HEK293 (cell line): ENCODE results near the gene GLT6D1.

Source experiments
- CTCF ChIA-PET: fragments of 350-600 bp; formaldehyde crosslinking; extraction: SDS; loops from one replicate; lab custom pipeline; 2021; ENCODE audit warnings: antibody characterized with exemption; lab: Yijun Ruan, JAX
- POLR2A ChIA-PET: fragments of 300-600 bp; formaldehyde crosslinking; extraction: SDS; loops from one replicate; lab custom pipeline; 2020; ENCODE audit warnings: antibody characterized with exemption, inconsistent platforms; lab: Yijun Ruan, JAX
- H3K27ac ChIP-seq: fragments of 200-500 bp; sonication (Bioruptor generic); 2 replicates; pipeline ENCODE4 v1.5.1; 2014; ENCODE audit warnings: low read depth, low read length, control low read depth, inconsistent platforms; ENCODE audit errors: extremely low read depth
- H3K36me3 ChIP-seq, 2 experiments: fragments of 200-500 bp in 1 of 2; sonication (Bioruptor generic) in 1 of 2; 1 replicate in 1 of 2; 2 replicates in 1 of 2; pipeline ENCODE4 v1.5.1; 2014 to 2017; ENCODE audit warnings: inconsistent platforms in 2 of 2, low read length in 2 of 2; ENCODE audit not compliant: control insufficient read depth in 2 of 2, insufficient read depth in 1 of 2
- H3K4me1 ChIP-seq: fragments of 200-500 bp; sonication (Bioruptor generic); 2 replicates; pipeline ENCODE4 v1.5.1; 2014; ENCODE audit warnings: mild to moderate bottlenecking, low read length, inconsistent platforms; ENCODE audit not compliant: control insufficient read depth, insufficient read depth
- H3K4me3 ChIP-seq: 2 replicates; pipeline ENCODE4 v1.5.1; 2011; ENCODE audit warnings: low read depth, mild to moderate bottlenecking, control low read depth, low read length, moderate library complexity
- H3K9me3 ChIP-seq: fragments of 200-500 bp; sonication (Bioruptor generic); 2 replicates; pipeline ENCODE4 v1.5.1; 2014; ENCODE audit warnings: low read depth, low read length, inconsistent platforms; ENCODE audit not compliant: control insufficient read depth, insufficient read depth
- BCL11B ChIP-seq: fragments of 450-650 bp; formaldehyde crosslinking; IDR thresholded peaks from 2 replicates; pipeline ENCODE4 v1.5.1; 2016; ENCODE audit warnings: low read depth, missing biosample characterization, missing genetic modification characterization
- IKZF3 ChIP-seq: fragments of 450-650 bp; IDR thresholded peaks from 2 replicates; pipeline ENCODE4 v1.5.0; 2018; ENCODE audit warnings: missing biosample characterization, mild to moderate bottlenecking, missing genetic modification characterization, moderate library complexity
- PRDM2 ChIP-seq: fragments of 450-650 bp; formaldehyde crosslinking; IDR thresholded peaks from 2 replicates; pipeline ENCODE4 v1.5.1; 2016; ENCODE audit warnings: missing biosample characterization, missing genetic modification characterization, borderline replicate concordance
- PRDM6 ChIP-seq: fragments of 450-650 bp; formaldehyde crosslinking; IDR thresholded peaks from 2 replicates; pipeline ENCODE4 v1.5.1; 2017; ENCODE audit warnings: missing biosample characterization, missing genetic modification characterization
- ZFP3 ChIP-seq: fragments of 450-650 bp; formaldehyde crosslinking; IDR thresholded peaks from 2 replicates; pipeline ENCODE4 v1.5.1; 2016; ENCODE audit warnings: low read depth, missing biosample characterization, missing genetic modification characterization
- ZFP37 ChIP-seq: fragments of 450-650 bp; formaldehyde crosslinking; IDR thresholded peaks from 2 replicates; pipeline ENCODE4 v1.5.1; 2016; ENCODE audit warnings: missing biosample characterization, missing genetic modification characterization
- ZFP69B ChIP-seq: fragments of 450-650 bp; formaldehyde crosslinking; IDR thresholded peaks from 2 replicates; pipeline ENCODE4 v1.5.1; 2016; ENCODE audit warnings: missing biosample characterization, missing genetic modification characterization
- ZNF341 ChIP-seq: fragments of 450-650 bp; formaldehyde crosslinking; IDR thresholded peaks from 2 replicates; pipeline ENCODE4; 2016; ENCODE audit warnings: low read depth, missing biosample characterization, missing genetic modification characterization
- ZNF488 ChIP-seq: fragments of 450-650 bp; formaldehyde crosslinking; IDR thresholded peaks from 2 replicates; pipeline ENCODE4 v1.5.1; 2016; ENCODE audit warnings: missing biosample characterization, missing genetic modification characterization
- ZNF501 ChIP-seq: fragments of 450-650 bp; formaldehyde crosslinking; IDR thresholded peaks from 2 replicates; pipeline ENCODE4 v1.5.1; 2016; ENCODE audit warnings: missing biosample characterization, missing genetic modification characterization
- ZNF585B ChIP-seq: fragments of 450-650 bp; formaldehyde crosslinking; IDR thresholded peaks from 2 replicates; pipeline ENCODE4 v1.5.1; 2016; ENCODE audit warnings: missing biosample characterization, missing genetic modification characterization
- ZNF707 ChIP-seq: fragments of 450-650 bp; formaldehyde crosslinking; IDR thresholded peaks from 2 replicates; pipeline ENCODE4 v1.5.1; 2016; ENCODE audit warnings: missing biosample characterization, missing genetic modification characterization
- TF ChIP-seq, protein P1 (sequence below): fragments of 450-650 bp; formaldehyde crosslinking; IDR thresholded peaks from 2 replicates; pipeline ENCODE4 v1.5.1; 2016; ENCODE audit warnings: missing biosample characterization, missing genetic modification characterization
- TF ChIP-seq, protein P2 (sequence below): fragments of 450-650 bp; formaldehyde crosslinking; IDR thresholded peaks from 2 replicates; pipeline ENCODE4 v1.5.1; 2016; ENCODE audit warnings: missing biosample characterization, missing genetic modification characterization
- TF ChIP-seq, protein P3 (sequence below): fragments of 450-650 bp; formaldehyde crosslinking; IDR thresholded peaks from 2 replicates; pipeline ENCODE4 v1.5.1; 2017; ENCODE audit warnings: missing biosample characterization, missing genetic modification characterization
- TF ChIP-seq, protein P4 (sequence below): fragments of 450-650 bp; formaldehyde crosslinking; IDR thresholded peaks from 2 replicates; pipeline ENCODE4 v1.5.1; 2016; ENCODE audit warnings: missing biosample characterization, missing genetic modification characterization

GLT6D1 gene

DNA sequence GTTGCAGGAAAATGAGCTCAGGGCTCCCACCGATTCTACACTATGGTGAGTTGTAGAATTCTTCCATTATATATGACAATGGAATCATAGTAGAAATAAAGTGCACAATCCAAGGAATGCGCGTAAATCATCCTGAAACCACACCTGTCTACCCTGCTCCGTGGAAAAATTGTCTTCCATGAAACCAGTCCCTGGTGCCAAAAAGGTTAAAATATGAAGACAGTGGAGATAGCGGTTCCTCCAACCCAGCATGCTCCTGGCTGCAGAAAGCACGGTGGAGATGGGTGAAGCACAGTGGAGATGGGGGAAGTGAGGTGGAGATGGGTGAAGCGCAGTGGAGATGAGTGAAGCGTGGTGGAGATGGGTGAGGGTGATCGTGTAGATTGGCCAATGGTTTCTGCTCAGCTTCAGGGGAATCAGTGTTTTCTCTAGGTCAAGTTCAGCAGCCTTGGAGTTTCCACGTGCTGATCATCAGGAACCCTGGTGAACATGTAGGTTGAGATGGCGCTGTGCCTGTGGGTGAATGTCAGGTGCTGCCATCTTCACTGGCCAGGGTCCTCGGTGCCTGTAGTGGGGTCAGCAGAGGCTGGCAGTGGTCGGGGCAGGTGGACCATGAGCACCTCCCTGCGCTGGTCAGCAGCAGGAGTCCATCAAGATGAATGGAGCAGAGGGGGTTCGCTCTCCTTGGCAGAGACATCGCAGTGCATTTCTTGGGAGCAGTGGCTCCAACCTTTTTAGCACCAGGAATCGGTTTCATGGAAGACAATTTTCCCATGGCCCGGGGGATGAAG is 57.5 kb downstream of the GLT6D1 start:
- TF ChIP-seq BCL11B (no peak), IKZF3 (tag by site-specific recombination) (no peak), ZNF341 (tag by site-specific recombination) (no peak), ZFP3 (no peak), ZNF585B (no peak), PRDM6 (no peak)
- TF ChIP-seq, protein P1, sequence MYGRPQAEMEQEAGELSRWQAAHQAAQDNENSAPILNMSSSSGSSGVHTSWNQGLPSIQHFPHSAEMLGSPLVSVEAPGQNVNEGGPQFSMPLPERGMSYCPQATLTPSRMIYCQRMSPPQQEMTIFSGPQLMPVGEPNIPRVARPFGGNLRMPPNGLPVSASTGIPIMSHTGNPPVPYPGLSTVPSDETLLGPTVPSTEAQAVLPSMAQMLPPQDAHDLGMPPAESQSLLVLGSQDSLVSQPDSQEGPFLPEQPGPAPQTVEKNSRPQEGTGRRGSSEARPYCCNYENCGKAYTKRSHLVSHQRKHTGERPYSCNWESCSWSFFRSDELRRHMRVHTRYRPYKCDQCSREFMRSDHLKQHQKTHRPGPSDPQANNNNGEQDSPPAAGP (tag by site-specific recombination), result no peak
- TF ChIP-seq, protein P2, sequence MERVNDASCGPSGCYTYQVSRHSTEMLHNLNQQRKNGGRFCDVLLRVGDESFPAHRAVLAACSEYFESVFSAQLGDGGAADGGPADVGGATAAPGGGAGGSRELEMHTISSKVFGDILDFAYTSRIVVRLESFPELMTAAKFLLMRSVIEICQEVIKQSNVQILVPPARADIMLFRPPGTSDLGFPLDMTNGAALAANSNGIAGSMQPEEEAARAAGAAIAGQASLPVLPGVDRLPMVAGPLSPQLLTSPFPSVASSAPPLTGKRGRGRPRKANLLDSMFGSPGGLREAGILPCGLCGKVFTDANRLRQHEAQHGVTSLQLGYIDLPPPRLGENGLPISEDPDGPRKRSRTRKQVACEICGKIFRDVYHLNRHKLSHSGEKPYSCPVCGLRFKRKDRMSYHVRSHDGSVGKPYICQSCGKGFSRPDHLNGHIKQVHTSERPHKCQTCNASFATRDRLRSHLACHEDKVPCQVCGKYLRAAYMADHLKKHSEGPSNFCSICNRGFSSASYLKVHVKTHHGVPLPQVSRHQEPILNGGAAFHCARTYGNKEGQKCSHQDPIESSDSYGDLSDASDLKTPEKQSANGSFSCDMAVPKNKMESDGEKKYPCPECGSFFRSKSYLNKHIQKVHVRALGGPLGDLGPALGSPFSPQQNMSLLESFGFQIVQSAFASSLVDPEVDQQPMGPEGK (tag by site-specific recombination), result no peak
- TF ChIP-seq, protein P3, sequence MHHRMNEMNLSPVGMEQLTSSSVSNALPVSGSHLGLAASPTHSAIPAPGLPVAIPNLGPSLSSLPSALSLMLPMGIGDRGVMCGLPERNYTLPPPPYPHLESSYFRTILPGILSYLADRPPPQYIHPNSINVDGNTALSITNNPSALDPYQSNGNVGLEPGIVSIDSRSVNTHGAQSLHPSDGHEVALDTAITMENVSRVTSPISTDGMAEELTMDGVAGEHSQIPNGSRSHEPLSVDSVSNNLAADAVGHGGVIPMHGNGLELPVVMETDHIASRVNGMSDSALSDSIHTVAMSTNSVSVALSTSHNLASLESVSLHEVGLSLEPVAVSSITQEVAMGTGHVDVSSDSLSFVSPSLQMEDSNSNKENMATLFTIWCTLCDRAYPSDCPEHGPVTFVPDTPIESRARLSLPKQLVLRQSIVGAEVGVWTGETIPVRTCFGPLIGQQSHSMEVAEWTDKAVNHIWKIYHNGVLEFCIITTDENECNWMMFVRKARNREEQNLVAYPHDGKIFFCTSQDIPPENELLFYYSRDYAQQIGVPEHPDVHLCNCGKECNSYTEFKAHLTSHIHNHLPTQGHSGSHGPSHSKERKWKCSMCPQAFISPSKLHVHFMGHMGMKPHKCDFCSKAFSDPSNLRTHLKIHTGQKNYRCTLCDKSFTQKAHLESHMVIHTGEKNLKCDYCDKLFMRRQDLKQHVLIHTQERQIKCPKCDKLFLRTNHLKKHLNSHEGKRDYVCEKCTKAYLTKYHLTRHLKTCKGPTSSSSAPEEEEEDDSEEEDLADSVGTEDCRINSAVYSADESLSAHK, result no peak
- H3K9me3 ChIP-seq, result no peaks in the 10 kb centered on the region
- no peak overlapping the region for H3K27ac ChIP-seq
- POLR2A ChIA-PET, result no interaction called here
- no peaks in the 10 kb centered on the region for H3K4me1 ChIP-seq
- CTCF ChIA-PET, result interaction anchor here (1.2 kb wide), 1 partner anchor 22 kb away, joined by 4 read pairs; no protein-coding TSS in a partner anchor
- no peaks in the 10 kb centered on the region for H3K36me3 ChIP-seq
- no peak overlapping the region for H3K4me3 ChIP-seq

GRCh38 chr9:135580664-135581380 is 58.5 kb downstream of the GLT6D1 start:
- Histone ChIP-seq H3K4me3 (no peak overlapping the region), H3K4me1 (no peaks in the 10 kb centered on the region), H3K27ac (no peak overlapping the region), H3K36me3 (no peaks in the 10 kb centered on the region), H3K9me3 (no peaks in the 10 kb centered on the region)
- ChIA-PET POLR2A (no interaction called here), CTCF (no interaction called here)
- TF ChIP-seq, protein P4, sequence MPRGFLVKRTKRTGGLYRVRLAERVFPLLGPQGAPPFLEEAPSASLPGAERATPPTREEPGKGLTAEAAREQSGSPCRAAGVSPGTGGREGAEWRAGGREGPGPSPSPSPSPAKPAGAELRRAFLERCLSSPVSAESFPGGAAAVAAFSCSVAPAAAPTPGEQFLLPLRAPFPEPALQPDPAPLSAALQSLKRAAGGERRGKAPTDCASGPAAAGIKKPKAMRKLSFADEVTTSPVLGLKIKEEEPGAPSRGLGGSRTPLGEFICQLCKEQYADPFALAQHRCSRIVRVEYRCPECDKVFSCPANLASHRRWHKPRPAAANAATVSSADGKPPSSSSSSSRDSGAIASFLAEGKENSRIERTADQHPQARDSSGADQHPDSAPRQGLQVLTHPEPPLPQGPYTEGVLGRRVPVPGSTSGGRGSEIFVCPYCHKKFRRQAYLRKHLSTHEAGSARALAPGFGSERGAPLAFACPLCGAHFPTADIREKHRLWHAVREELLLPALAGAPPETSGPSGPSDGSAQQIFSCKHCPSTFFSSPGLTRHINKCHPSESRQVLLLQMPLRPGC, result no peak
- TF ChIP-seq ZNF707 (no peak), PRDM2 (tag by site-specific recombination) (no peak), ZFP69B (tag by site-specific recombination) (no peak), ZNF488 (tag by site-specific recombination) (no peak), ZNF501 (tag by site-specific recombination) (no peak), ZFP37 (tag by site-specific recombination) (no peak)
